HPDE6-E6E7 (cell line): Measurements from ENCODE around the gene RBBP6.
"Not testable (repeated sequence)": the region's sequence is repeated elsewhere in the genome, so short reads cannot be mapped to it uniquely, and the experiment has no call there.

Source experiments
- DNase-seq: peaks from one replicate; pipeline ENCODE4 v3.0.0; 2011; ENCODE audit warnings: missing footprints; ENCODE audit errors: extremely low spot score

RBBP6 gene

DNA sequence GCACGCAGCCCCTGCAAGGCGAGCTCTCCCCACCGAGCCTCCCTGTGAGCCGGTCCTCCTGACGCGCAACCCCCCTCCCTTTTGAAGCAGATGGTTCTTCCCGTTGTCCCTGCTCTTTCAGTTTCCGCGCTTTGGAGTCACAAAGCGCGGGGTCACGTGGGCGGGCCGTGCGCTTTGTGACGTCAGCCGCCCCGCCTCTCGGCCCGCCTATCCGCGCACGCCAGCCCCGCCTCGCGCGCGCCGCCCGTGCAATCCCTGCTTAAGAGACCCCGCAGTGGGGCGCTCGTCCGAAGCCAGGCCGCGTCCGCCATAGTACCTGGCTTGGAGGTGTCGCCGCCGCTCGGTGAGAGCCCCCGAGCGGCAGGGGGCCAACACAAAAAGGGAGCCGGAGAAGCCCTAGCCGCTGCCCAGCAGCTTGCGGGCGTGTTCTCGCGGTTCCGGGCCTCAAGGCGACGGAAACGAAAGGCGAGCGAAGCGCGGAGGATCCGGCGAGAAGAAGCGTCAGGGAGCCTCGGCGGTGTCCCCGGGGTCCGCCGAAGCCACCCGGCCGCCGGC is at the start of gene RBBP6:
RBBP6 (plus strand) TSS at position 272 of the 555 bp plus-strand sequence. CDS start 1,061 bp downstream, outside the sequence.
- DNase-seq = peak; percentile 80

DNA sequence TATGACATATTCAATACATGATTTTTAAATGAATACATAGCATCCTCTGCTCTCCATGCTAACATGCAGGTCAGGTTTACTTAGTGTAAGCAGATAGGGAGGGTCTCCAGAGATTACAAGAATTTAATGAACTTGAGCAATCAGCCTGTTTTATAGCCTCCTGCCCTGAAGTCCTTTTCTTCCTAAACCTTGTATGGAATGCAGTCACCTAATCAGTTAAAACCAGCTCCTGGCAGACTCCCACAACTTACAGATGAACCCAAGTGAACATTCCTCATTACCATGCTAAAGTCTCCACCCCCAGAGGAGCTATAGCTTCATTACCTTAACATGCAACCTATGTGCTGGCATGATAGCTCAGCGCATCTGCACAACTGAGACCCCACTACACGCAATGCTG is 48.5 kb upstream of the RBBP6 start:
- no peak for DNase-seq

DNA sequence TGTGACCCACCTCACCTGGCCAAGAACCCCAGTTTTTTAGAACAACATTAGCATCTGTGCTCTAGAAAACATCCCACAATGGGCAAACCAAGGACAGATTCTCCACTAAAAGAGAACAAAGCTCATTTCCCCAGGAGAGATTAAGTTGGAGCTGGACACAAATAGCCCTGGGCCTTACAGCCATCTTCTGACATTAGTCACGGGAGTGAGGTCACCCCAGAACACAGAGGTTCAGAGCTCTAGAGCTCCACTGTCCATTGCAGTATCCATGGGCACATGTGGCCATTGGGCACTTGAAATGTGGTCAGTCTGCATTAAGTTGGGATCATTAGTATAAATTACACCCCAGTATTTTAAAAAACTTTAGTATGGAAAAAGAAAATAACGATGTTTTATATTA is 47.6 kb upstream of the RBBP6 start:
- peak; percentile 26 for DNase-seq

- DNase-seq = peak; percentile 67
Observed at GRCh38 chr16:24493821-24494220, 45.5 kb upstream of the RBBP6 start.

GRCh38 chr16:24495207-24495606 is 44.2 kb upstream of the RBBP6 start:
- DNase-seq = not testable (repeated sequence)

GRCh38 chr16:24497440-24497839 is 41.9 kb upstream of the RBBP6 start:
- DNase-seq = no peak

DNA sequence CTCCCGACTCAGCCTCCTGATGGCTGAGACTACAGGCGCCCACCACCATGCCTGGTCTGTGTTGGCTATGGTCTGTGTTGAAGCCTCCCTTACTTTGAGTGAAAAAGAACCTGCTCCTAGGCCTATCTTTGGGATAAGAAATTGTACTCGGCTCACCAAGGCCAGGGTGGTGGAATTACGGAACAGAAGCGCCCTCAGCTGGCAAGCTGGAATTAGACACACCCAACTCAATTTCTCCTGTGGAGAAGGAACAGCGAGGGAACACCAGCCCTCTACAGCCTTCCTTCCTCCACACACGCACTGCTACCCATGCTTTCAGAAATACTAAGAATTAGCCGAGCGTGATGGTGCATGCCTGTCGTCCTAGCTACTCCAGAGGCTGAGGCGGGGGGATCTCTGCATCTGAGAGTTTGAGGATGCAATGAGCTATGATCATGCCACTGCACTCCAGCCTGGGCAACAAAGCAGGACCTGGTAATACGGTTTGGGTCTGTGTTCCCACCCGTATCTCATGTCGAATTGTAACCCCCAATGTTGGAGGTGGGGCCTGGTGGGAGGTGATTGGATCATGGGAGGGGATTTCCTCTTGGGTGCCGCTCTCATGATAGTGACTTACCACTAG is 40.1 kb upstream of the RBBP6 start:
- peak; percentile 43 for DNase-seq

- DNase-seq = peak; percentile 49
Observed at GRCh38 chr16:24504472-24505345, 34.7 kb upstream of the RBBP6 start.

DNA sequence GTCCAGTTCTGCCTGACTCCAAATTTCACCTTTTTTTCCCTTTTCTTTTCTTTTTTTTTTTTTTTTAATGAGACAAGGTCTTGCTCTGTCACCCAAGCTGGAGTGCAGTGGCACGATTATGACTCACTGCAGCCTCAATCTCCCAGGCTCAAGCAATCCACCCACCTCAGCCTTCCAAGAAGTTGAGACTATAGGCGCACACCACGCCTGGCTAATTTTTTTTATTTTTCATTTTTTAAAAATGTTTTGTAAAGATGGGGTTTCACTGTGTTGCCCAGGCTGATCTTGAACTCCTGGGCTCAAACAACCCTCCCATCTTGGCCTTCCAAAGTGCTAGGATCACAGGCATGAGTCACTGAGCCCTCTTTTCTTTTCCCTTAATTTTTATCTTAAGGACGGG is 33.4 kb upstream of the RBBP6 start:
- no peak for DNase-seq

GRCh38 chr16:24507959-24508480 is 31.3 kb upstream of the RBBP6 start:
- DNase-seq = no peak

- DNase-seq = no peak
Observed at GRCh38 chr16:24508614-24509013, 30.8 kb upstream of the RBBP6 start.

GRCh38 chr16:24509536-24509935 is 29.8 kb upstream of the RBBP6 start:
- DNase-seq = no peak

DNA sequence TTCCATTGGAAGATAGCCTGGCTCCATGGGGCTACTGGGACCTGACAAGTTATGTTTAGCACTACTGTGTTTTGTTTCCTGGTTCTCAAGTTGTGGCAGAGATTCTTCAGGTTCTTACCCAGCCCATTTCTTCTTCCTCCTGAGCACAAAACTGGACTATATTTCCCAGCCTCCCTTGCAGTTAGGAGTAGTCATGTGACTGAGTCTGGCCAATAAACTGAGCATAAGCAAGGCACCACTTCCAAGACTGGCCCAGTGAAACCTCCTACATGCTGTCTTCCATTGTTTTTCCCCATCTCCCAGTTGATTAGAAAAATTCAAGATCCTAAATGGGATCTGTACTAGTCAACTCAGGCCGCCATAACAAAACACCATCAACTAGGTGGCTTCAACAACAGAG is 28.2 kb upstream of the RBBP6 start:
- DNase-seq = no peak

DNA sequence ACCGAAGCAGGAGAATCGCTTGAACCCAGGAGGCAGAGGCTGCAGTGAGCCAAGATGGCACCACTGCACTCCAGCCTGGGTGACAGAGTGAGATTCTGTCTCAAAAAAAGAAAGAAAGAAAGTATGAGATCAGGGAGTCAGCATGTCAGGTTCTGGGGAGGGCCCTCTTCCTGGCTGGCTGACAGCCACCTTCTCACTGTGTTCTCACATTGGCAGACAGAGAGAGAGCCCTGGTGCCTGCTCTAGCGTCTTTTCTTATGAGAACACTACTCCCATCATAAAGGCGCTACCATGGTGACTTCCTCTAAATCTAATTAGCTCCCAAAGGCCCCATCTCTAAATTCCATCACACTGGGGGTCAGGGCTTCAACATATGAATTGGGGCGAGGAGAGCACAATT is 27.6 kb upstream of the RBBP6 start:
- no peak for DNase-seq

DNA sequence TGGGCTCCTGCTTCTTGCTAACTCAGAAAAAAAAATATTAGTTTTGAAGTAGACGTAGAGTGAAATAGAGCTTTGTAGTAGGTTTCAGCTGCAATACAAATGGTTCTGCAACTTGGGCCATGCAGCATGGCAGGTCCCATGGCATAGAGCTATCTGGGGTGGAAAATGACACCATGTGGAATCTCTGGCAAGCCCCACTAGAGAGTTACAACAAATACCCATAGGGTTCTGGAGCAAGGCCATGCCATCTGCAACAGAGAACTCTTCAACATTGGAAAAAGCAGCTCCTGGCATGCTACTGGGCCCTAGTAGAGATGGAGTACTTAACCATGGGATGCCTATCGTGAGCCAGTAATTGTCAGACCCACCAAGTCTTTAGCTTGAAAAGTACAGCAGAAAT is 25.3 kb upstream of the RBBP6 start:
- no peak for DNase-seq

GRCh38 chr16:24515186-24515585 is 24.2 kb upstream of the RBBP6 start:
- DNase-seq = no peak

DNA sequence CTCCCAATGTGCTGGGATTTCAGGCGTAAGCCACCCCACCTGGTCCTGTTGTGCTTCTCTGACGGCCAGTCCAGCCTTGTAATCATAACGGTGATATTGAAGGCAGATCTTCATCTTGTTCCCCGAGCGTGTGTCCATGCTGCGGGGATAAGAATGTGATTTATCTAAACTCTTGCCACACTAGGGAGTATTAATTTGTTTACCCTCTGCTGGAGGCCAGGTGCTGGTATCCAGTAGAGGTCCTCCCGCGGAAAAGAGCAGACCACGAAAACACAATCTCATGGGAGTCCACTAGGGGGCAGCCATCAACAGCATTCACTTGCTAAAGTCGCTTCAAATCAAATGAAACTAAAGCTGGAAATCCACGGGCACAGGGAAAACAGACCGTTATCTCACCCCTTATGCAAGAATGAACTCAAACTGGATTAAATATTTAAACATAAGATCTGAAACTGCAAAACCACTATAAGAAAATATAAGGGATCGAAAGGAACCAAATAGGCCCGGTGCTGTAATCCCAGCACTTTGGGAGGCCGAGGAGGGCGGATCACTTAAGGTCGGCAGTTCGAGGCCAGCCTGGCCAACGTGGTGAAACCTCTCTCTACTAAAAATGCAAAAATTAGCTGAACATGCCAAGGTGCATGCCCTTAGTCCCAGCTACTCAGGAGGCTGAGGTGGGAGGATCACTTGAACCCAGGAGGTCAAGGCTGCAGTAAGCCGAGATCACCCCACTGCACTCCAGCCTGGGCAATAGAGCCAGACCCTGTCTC is 22.3 kb upstream of the RBBP6 start:
- peak; percentile 66 for DNase-seq

- DNase-seq = no peak
Observed at GRCh38 chr16:24518498-24518897, 20.9 kb upstream of the RBBP6 start.

DNA sequence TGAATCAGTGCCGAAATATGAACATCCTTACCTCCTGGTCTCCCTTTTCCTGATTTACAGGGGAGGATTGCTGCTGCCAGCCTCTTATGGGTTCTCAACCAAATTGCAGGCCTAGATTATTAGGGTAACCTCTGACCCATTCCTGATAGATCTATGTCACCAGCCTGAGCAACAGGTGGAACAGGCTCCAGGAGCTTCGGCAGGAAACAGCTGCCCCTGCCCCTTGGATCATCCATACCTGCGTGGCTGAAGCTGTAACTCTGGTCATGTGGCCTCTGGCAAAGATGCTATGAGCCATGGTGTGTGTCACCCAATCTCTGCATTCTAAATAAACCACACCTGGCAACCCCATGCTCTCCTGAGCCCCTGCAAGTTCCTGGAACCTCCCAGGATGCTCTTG is 18.4 kb upstream of the RBBP6 start:
- DNase-seq = no peak

DNA sequence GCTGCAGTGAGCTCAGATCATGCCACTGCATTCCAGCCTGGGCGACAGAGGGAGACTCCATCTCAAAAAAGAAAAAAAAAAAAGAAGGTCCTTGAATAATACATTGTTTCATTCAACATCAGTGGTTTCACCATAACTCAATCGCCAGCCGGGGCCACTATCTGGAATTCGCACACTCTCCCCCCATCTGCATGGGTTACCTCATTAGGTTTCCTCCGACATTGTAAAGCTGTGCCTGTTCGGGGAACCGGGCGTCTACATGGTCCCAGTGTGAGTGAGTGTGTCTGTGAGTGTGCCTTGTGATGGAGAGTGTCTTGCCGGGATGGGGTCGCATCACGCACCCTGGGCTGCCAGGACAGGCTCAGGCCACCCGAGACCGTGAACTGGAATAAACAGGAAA is 16.6 kb upstream of the RBBP6 start:
- no peak for DNase-seq

DNA sequence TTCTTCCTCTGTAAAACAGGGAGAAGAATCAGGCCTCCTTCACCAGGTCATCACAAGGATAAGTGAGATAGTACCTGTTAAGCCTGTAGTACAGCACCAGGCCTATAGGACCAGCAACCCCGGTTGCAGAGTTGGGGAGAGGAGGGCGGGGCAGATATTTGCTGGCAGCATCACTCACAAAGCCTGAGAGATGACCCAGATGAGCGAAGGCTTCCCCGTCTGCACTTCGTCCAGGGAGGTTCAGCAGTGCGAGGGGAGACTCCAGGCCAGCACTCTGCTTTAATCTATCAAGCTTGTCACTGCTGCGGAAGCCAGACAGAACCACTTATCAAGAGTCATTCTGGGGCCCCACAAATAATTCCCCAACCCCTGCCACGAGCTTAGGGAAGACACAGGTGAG is 15.8 kb upstream of the RBBP6 start:
- DNase-seq = no peak
